ENCODE results near the gene PTGS1.

DNA sequence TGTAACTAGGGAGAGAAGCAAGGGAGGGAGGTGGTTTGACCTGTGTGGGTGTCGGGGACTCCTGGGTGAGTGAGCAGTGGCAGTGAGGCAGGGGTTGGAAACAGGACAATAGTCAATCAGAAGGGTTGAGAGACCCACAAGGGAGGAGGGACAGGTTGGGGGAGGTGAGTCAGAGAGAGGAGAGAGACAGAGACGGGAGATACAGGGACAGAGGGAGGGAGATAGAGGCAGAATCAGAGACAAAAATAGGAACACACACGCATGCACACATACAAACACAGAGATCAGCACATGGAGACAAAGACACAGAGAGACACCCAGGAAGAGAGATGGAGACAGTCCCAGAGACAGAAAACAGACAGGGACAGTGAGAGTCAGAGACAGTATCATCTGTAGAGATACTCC, 39.3 kb upstream of the PTGS1 start:
- TF ChIP-seq POLR2AphosphoS5 (IDR thresholded peaks at IDR 0.05; ENCODE audit: low read depth, low read length) (no peak), TAF1 (IDR thresholded peaks at IDR 0.05; ENCODE audit: borderline replicate concordance, insufficient read depth, low read length) (no peak), SIN3A (IDR thresholded peaks at IDR 0.05; ENCODE audit: borderline replicate concordance, insufficient read depth, low read length) (no peak), FOXP2 (optimal IDR thresholded peaks at IDR 0.05; ENCODE audit: borderline replicate concordance, extremely low read depth, extremely low read length, insufficient read depth) (no peak)
- TF ChIP-seq, protein P1, sequence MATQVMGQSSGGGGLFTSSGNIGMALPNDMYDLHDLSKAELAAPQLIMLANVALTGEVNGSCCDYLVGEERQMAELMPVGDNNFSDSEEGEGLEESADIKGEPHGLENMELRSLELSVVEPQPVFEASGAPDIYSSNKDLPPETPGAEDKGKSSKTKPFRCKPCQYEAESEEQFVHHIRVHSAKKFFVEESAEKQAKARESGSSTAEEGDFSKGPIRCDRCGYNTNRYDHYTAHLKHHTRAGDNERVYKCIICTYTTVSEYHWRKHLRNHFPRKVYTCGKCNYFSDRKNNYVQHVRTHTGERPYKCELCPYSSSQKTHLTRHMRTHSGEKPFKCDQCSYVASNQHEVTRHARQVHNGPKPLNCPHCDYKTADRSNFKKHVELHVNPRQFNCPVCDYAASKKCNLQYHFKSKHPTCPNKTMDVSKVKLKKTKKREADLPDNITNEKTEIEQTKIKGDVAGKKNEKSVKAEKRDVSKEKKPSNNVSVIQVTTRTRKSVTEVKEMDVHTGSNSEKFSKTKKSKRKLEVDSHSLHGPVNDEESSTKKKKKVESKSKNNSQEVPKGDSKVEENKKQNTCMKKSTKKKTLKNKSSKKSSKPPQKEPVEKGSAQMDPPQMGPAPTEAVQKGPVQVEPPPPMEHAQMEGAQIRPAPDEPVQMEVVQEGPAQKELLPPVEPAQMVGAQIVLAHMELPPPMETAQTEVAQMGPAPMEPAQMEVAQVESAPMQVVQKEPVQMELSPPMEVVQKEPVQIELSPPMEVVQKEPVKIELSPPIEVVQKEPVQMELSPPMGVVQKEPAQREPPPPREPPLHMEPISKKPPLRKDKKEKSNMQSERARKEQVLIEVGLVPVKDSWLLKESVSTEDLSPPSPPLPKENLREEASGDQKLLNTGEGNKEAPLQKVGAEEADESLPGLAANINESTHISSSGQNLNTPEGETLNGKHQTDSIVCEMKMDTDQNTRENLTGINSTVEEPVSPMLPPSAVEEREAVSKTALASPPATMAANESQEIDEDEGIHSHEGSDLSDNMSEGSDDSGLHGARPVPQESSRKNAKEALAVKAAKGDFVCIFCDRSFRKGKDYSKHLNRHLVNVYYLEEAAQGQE (IDR thresholded peaks at IDR 0.05; ENCODE audit: insufficient read depth in 1 of 2, low read depth in 2 of 2, low read length in 2 of 2), result no peak
